HEK293 (cell line): Measurements from ENCODE around the gene RNF31.

Experiments
- BCL6B ChIP-seq: fragments of 450-650 bp; formaldehyde crosslinking; IDR thresholded peaks from 2 replicates; pipeline ENCODE4 v1.5.1; 2017; ENCODE audit warnings: missing biosample characterization, missing genetic modification characterization
- ELK4 ChIP-seq: IDR thresholded peaks from 2 replicates; pipeline ENCODE4 v1.6.1; 2011; ENCODE audit warnings: mild to moderate bottlenecking, low read depth, low read length, borderline replicate concordance
- FEZF1 ChIP-seq: fragments of 450-650 bp; formaldehyde crosslinking; IDR thresholded peaks from 2 replicates; pipeline ENCODE4 v1.5.1; 2016; ENCODE audit warnings: missing biosample characterization, missing genetic modification characterization
- HIC1 ChIP-seq: fragments of 450-650 bp; formaldehyde crosslinking; IDR thresholded peaks from 2 replicates; pipeline ENCODE4 v1.5.1; 2016; ENCODE audit warnings: missing biosample characterization, missing genetic modification characterization
- HOXD13 ChIP-seq: sonication (generic); formaldehyde crosslinking; IDR thresholded peaks from 2 replicates; pipeline ENCODE4 v1.8.0; 2022; ENCODE audit warnings: missing genetic modification reagents, borderline replicate concordance
- KLF1 ChIP-seq: fragments of 450-650 bp; formaldehyde crosslinking; IDR thresholded peaks from 2 replicates; pipeline ENCODE4 v1.5.1; 2016; ENCODE audit warnings: missing biosample characterization, missing genetic modification characterization
- SP2 ChIP-seq: fragments of 450-650 bp; formaldehyde crosslinking; IDR thresholded peaks from 2 replicates; pipeline ENCODE4 v1.5.1; 2016; ENCODE audit warnings: missing biosample characterization, missing genetic modification characterization
- WT1 ChIP-seq: fragments of 450-650 bp; formaldehyde crosslinking; IDR thresholded peaks from 2 replicates; pipeline ENCODE4 v1.5.1; 2016; ENCODE audit warnings: missing biosample characterization, missing genetic modification characterization
- ZBTB20 ChIP-seq: fragments of 450-650 bp; formaldehyde crosslinking; IDR thresholded peaks from 2 replicates; pipeline ENCODE4 v1.5.1; 2016; ENCODE audit warnings: missing biosample characterization, missing genetic modification characterization
- ZBTB21 ChIP-seq: fragments of 450-650 bp; formaldehyde crosslinking; IDR thresholded peaks from 2 replicates; pipeline ENCODE4 v1.5.1; 2017; ENCODE audit warnings: missing biosample characterization, missing genetic modification characterization
- ZFHX2 ChIP-seq: fragments of 450-650 bp; formaldehyde crosslinking; conservative IDR thresholded peaks from 2 replicates; pipeline ENCODE4 v1.5.1; 2016; ENCODE audit warnings: missing biosample characterization, missing genetic modification characterization
- ZFP41 ChIP-seq: fragments of 450-650 bp; formaldehyde crosslinking; IDR thresholded peaks from 2 replicates; pipeline ENCODE4 v1.5.1; 2016; ENCODE audit warnings: missing biosample characterization, missing genetic modification characterization, borderline replicate concordance
- ZNF133 ChIP-seq: fragments of 450-650 bp; formaldehyde crosslinking; IDR thresholded peaks from 2 replicates; pipeline ENCODE4 v1.5.1; 2016; ENCODE audit warnings: missing biosample characterization, missing genetic modification characterization
- ZNF138 ChIP-seq: fragments of 450-650 bp; formaldehyde crosslinking; IDR thresholded peaks from 2 replicates; pipeline ENCODE4 v1.5.1; 2016; ENCODE audit warnings: missing biosample characterization, missing genetic modification characterization, borderline replicate concordance
- ZNF202 ChIP-seq: fragments of 450-650 bp; formaldehyde crosslinking; IDR thresholded peaks from 2 replicates; pipeline ENCODE4 v1.5.1; 2016; ENCODE audit warnings: missing biosample characterization, missing genetic modification characterization, borderline replicate concordance
- ZNF26 ChIP-seq: fragments of 450-650 bp; formaldehyde crosslinking; IDR thresholded peaks from 2 replicates; pipeline ENCODE4 v1.5.1; 2016; ENCODE audit warnings: missing biosample characterization, missing genetic modification characterization
- ZNF274 ChIP-seq, 2 experiments: fragments of 200-500 bp in 1 of 2; fragments of 450-650 bp in 1 of 2; sonication (Bioruptor generic) in 1 of 2; formaldehyde crosslinking in 1 of 2; IDR thresholded peaks; 2 replicates each; pipeline versions ENCODE4 v1.5.1 to v1.6.1; 2014 to 2016; ENCODE audit warnings: borderline replicate concordance in 1 of 2, inconsistent platforms in 1 of 2, low read length in 1 of 2, missing biosample characterization in 1 of 2, missing genetic modification characterization in 1 of 2
- ZNF302 ChIP-seq: fragments of 450-650 bp; formaldehyde crosslinking; IDR thresholded peaks from 2 replicates; pipeline ENCODE4 v1.5.1; 2016; ENCODE audit warnings: missing biosample characterization, missing genetic modification characterization, low read depth
- ZNF335 ChIP-seq: fragments of 450-650 bp; formaldehyde crosslinking; conservative IDR thresholded peaks from 2 replicates; pipeline ENCODE4 v1.5.1; 2016; ENCODE audit warnings: missing biosample characterization, missing genetic modification characterization
- ZNF394 ChIP-seq: fragments of 450-650 bp; formaldehyde crosslinking; IDR thresholded peaks from 2 replicates; pipeline ENCODE4 v1.5.1; 2016; ENCODE audit warnings: missing biosample characterization, missing genetic modification characterization, mild to moderate bottlenecking, moderate library complexity, borderline replicate concordance
- ZNF416 ChIP-seq: fragments of 450-650 bp; formaldehyde crosslinking; IDR thresholded peaks from 2 replicates; pipeline ENCODE4 v1.5.1; 2016; ENCODE audit warnings: missing biosample characterization, missing genetic modification characterization
- ZNF423 ChIP-seq: fragments of 450-650 bp; formaldehyde crosslinking; IDR thresholded peaks from 2 replicates; pipeline ENCODE4 v1.5.1; 2016; ENCODE audit warnings: missing biosample characterization, missing genetic modification characterization
- ZNF510 ChIP-seq: fragments of 450-650 bp; formaldehyde crosslinking; IDR thresholded peaks from 2 replicates; pipeline ENCODE4 v1.5.1; 2018; ENCODE audit warnings: mild to moderate bottlenecking, missing genetic modification characterization, missing biosample characterization; ENCODE audit not compliant: insufficient replicate concordance
- ZNF514 ChIP-seq: fragments of 450-650 bp; formaldehyde crosslinking; IDR thresholded peaks from 2 replicates; pipeline ENCODE4 v1.5.1; 2016; ENCODE audit warnings: missing biosample characterization, missing genetic modification characterization
- ZNF521 ChIP-seq: fragments of 450-650 bp; formaldehyde crosslinking; IDR thresholded peaks from 2 replicates; pipeline ENCODE4 v1.5.1; 2017; ENCODE audit warnings: missing biosample characterization, mild to moderate bottlenecking, missing genetic modification characterization
- ZNF529 ChIP-seq: fragments of 450-650 bp; formaldehyde crosslinking; IDR thresholded peaks from 2 replicates; pipeline ENCODE4 v1.5.1; 2017; ENCODE audit warnings: missing genetic modification characterization, missing biosample characterization; ENCODE audit not compliant: insufficient replicate concordance
- ZNF585B ChIP-seq: fragments of 450-650 bp; formaldehyde crosslinking; IDR thresholded peaks from 2 replicates; pipeline ENCODE4 v1.5.1; 2016; ENCODE audit warnings: missing biosample characterization, missing genetic modification characterization
- ZNF629 ChIP-seq: fragments of 450-650 bp; formaldehyde crosslinking; IDR thresholded peaks from 2 replicates; pipeline ENCODE4 v1.5.1; 2017; ENCODE audit warnings: missing biosample characterization, missing genetic modification characterization
- ZNF658 ChIP-seq: fragments of 450-650 bp; formaldehyde crosslinking; IDR thresholded peaks from 2 replicates; pipeline ENCODE4; 2016; ENCODE audit warnings: missing biosample characterization, missing genetic modification characterization
- ZNF692 ChIP-seq: fragments of 450-650 bp; formaldehyde crosslinking; IDR thresholded peaks from 2 replicates; pipeline ENCODE4 v1.5.1; 2016; ENCODE audit warnings: missing biosample characterization, missing genetic modification characterization
- ZNF704 ChIP-seq: fragments of 450-650 bp; formaldehyde crosslinking; IDR thresholded peaks from 2 replicates; pipeline ENCODE4 v1.5.1; 2016; ENCODE audit warnings: missing biosample characterization, missing genetic modification characterization

Gene RNF31

GRCh38 chr14:24141097-24141880 is 6.0 kb upstream of the RNF31 start, which contains the start of gene EMC9 (continued):
- peak; percentile 94 for TF ChIP-seq HIC1 (tag by site-specific recombination)
- TF ChIP-seq ZNF704 (tag by site-specific recombination): peak; percentile 46; the same call in 1 of the 2 replicates
- TF ChIP-seq ZNF514 (tag by site-specific recombination): no peak
- no peak for TF ChIP-seq ZNF26 (tag by site-specific recombination)
- no peak for TF ChIP-seq ZNF529 (tag by site-specific recombination)
- no peak for TF ChIP-seq ZNF133 (tag by site-specific recombination)
- TF ChIP-seq ZBTB21 (tag by site-specific recombination): no peak
- TF ChIP-seq WT1: 0 out of 2 replicates have a peak, but pooled peaks have one; percentile 34
- no peak for TF ChIP-seq ZNF658
- no peak for TF ChIP-seq ZNF202 (tag by site-specific recombination)
- TF ChIP-seq ZNF510 (tag by site-specific recombination): no peak
- peak; percentile 81 for TF ChIP-seq ZBTB20 (tag by site-specific recombination)
- TF ChIP-seq FEZF1 (tag by site-specific recombination): no peak
- no peak for TF ChIP-seq ZNF521 (tag by site-specific recombination)
- TF ChIP-seq SP2: peak; percentile 94
- TF ChIP-seq ZFHX2 (tag by site-specific recombination): peak; percentile 61
- peak; percentile 18; the same call in 1 of the 2 replicates for TF ChIP-seq ZNF629 (tag by site-specific recombination)
- TF ChIP-seq ZNF585B (tag by site-specific recombination): peak; percentile 9; the same call in 1 of the 2 replicates
- TF ChIP-seq ZFP41 (tag by site-specific recombination): no peak
- no peak for TF ChIP-seq ZNF138 (tag by site-specific recombination)
- TF ChIP-seq ELK4: no peak
- TF ChIP-seq ZNF394 (tag by site-specific recombination): peak; percentile 51; the same call in 1 of the 2 replicates
- TF ChIP-seq ZNF416: no peak
- TF ChIP-seq ZNF335 (tag by site-specific recombination): peak; percentile 79
- TF ChIP-seq KLF1: no peak; the same call in 1 of the 2 replicates
- TF ChIP-seq HOXD13: no peak
- TF ChIP-seq ZNF692 (tag by site-specific recombination): no peak; the same call in none of the 2 replicates
- TF ChIP-seq BCL6B (tag by site-specific recombination): no peak
- TF ChIP-seq ZNF302 (tag by site-specific recombination): no peak
- no peak for TF ChIP-seq ZNF274 (IDR thresholded peaks at IDR 0.05; ENCODE audit: low read length)
- no peak for TF ChIP-seq ZNF274 (tag by site-specific recombination; IDR thresholded peaks at IDR 0.05; ENCODE audit: borderline replicate concordance)
- 0 out of 2 replicates have a peak, but pooled peaks have one; percentile 18 for TF ChIP-seq ZNF423 (tag by site-specific recombination)
